Gastrocnemius medialis (tissue), 4 donors: ENCODE results near the gene TCF4.

Experiments
- CTCF ChIP-seq, 5 experiments: fragments of 450-650 bp in 3 of 5; fragments of 200-600 bp in 2 of 5; sonication (generic) in 2 of 5; IDR thresholded peaks in 4 of 5; conservative IDR thresholded peaks in 1 of 5; 1 replicate in 4 of 5; 2 replicates in 1 of 5; pipeline ENCODE4 v1.5.1; 2016 to 2019; ENCODE audit warnings: antibody characterized with exemption in 5 of 5, mild to moderate bottlenecking in 3 of 5, moderate library complexity in 3 of 5
- POLR2A ChIP-seq, 2 donors: fragments of 450-650 bp; IDR thresholded peaks; one replicate each; pipeline ENCODE4 v1.6.1; 2017; ENCODE audit warnings: antibody characterized with exemption in 2 of 2, mild to moderate bottlenecking in 2 of 2, moderate library complexity in 2 of 2

DNA sequence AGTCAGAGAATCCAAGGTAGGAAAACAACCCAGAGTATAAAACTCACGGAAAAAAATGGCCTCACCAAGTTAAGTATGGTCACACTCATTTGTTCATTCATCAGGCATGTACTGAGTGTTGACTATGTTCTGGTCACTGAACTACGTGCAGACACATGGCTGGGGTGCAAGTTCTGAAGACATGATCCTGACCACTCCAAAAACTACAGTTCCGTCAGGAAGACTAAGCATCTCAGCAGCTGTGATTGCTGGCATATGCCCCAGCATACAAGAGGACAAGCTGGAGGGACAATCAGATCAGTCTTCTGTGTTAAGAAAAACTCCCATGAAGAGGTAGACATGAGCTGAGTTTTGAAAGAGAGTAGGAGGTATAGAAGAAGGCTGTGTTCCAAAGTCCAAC, 72.8 kb downstream of the TCF4 start:
- TF ChIP-seq CTCF (IDR thresholded peaks at IDR 0.05 in 4 of 5, conservative IDR thresholded peaks at IDR 0.05 in 1 of 5), result no peak
- TF ChIP-seq POLR2A (IDR thresholded peaks at IDR 0.05), result no peak
